DND-41 (cell line): ENCODE results near the gene EPHA8.

ENCODE experiments used
- ATAC-seq: fragments of 200-7000 bp; cut with Tn5 transposase; 3 replicates; pipeline ENCODE4 v1.9.1; 2021; ENCODE audit warnings: low read depth; ENCODE audit not compliant: insufficient read depth
- DNase-seq: peaks from one replicate; pipeline ENCODE4 v3.0.0-alpha.2; 2020
- H2AFZ ChIP-seq: 2 replicates; pipeline ENCODE4 v1.6.0; 2012; ENCODE audit warnings: low read depth, low read length
- H3K27ac ChIP-seq: 2 replicates; pipeline ENCODE4 v1.5.1; 2012; ENCODE audit warnings: low read length, inconsistent platforms
- H3K27me3 ChIP-seq: fragments of 200-600 bp; sonication (generic); 2 replicates; pipeline ENCODE4 v1.6.0; 2012; ENCODE audit warnings: low read length, mild to moderate bottlenecking, inconsistent platforms; ENCODE audit not compliant: insufficient read depth, poor library complexity
- H3K36me3 ChIP-seq: 2 replicates; pipeline ENCODE4 v1.5.1; 2012; ENCODE audit warnings: low read length, inconsistent platforms; ENCODE audit not compliant: insufficient read depth
- H3K4me1 ChIP-seq: 2 replicates; pipeline ENCODE4 v1.5.1; 2012; ENCODE audit warnings: mild to moderate bottlenecking, low read length; ENCODE audit not compliant: insufficient read depth
- H3K4me2 ChIP-seq: 2 replicates; pipeline ENCODE4 v1.6.0; 2012; ENCODE audit warnings: mild to moderate bottlenecking, moderate library complexity, low read length, inconsistent platforms; ENCODE audit not compliant: insufficient read depth
- H3K4me3 ChIP-seq, 2 experiments: fragments of 200-600 bp in 1 of 2; shearing (Covaris generic) in 1 of 2; 2 replicates each; pipeline ENCODE4 v1.5.1; 2012 to 2016; ENCODE audit warnings: inconsistent platforms in 2 of 2, low read length in 2 of 2, mild to moderate bottlenecking in 2 of 2, low read depth in 1 of 2, moderate library complexity in 1 of 2
- H3K79me2 ChIP-seq: 2 replicates; pipeline ENCODE4 v1.6.0; 2012; ENCODE audit warnings: low read length, inconsistent platforms; ENCODE audit not compliant: insufficient read depth
- H3K9ac ChIP-seq: 2 replicates; pipeline ENCODE4 v1.6.0; 2012; ENCODE audit warnings: low read depth, mild to moderate bottlenecking, inconsistent platforms, low read length, moderate library complexity
- H3K9me3 ChIP-seq: 2 replicates; pipeline ENCODE4 v1.5.1; 2012; ENCODE audit warnings: low read length, moderate library complexity, mild to moderate bottlenecking, inconsistent platforms; ENCODE audit not compliant: insufficient read depth, severe bottlenecking
- H4K20me1 ChIP-seq: 2 replicates; pipeline ENCODE4 v1.6.0; 2012; ENCODE audit warnings: low read length; ENCODE audit not compliant: insufficient read depth
- CTCF ChIP-seq: IDR thresholded peaks from 2 replicates; pipeline ENCODE4 v1.5.1; 2012; ENCODE audit warnings: borderline replicate concordance, low read length, moderate library complexity, mild to moderate bottlenecking; ENCODE audit not compliant: poor library complexity, severe bottlenecking; ENCODE audit errors: extremely low read depth
- EZH2 ChIP-seq: IDR thresholded peaks from 3 replicates; pipeline ENCODE4 v1.6.1; 2012; ENCODE audit warnings: borderline replicate concordance, low read depth, mild to moderate bottlenecking, moderate library complexity, low read length, inconsistent platforms; ENCODE audit not compliant: severe bottlenecking

Gene EPHA8

DNA sequence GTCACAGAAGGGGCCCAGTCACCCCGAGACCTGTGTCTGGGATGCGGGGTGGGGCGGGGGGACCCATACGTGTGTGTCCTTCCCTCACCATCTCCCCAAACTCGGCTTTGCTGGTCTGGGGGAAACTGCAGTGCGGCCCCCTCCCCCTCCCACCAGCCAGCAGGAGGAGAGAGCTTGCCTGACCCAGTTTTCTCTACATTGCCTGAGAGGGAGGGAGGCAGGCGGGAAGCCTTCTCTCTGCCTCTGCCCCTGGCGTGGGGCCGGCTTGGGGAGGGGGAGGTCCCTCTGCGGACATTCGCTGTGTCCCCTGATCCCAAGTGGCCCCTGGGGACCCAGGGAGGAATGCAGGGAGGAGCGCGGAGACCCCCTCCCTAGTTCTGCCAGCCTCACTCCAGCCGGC, 3.9 kb downstream of the EPHA8 start:
- no peak for ATAC-seq
- no peak for DNase-seq
- H4K20me1 ChIP-seq: no peaks in the 10 kb centered on the region; the same call in 1 of the 2 replicates
- H3K79me2 ChIP-seq: no peaks in the 10 kb centered on the region
- peaks cover 1% of the 10 kb centered on the region for H3K27me3 ChIP-seq
- no peak overlapping the region for H3K9ac ChIP-seq
- no peak overlapping the region for H3K4me2 ChIP-seq
- no peak overlapping the region for H2AFZ ChIP-seq
- H3K4me3 ChIP-seq: no peak overlapping the region
- no peak overlapping the region for H3K27ac ChIP-seq
- no peaks in the 10 kb centered on the region for H3K36me3 ChIP-seq
- no peak for TF ChIP-seq EZH2
- TF ChIP-seq CTCF: no peak
- no peaks in the 10 kb centered on the region for H3K4me1 ChIP-seq
- H3K9me3 ChIP-seq: no peaks in the 10 kb centered on the region

DNA sequence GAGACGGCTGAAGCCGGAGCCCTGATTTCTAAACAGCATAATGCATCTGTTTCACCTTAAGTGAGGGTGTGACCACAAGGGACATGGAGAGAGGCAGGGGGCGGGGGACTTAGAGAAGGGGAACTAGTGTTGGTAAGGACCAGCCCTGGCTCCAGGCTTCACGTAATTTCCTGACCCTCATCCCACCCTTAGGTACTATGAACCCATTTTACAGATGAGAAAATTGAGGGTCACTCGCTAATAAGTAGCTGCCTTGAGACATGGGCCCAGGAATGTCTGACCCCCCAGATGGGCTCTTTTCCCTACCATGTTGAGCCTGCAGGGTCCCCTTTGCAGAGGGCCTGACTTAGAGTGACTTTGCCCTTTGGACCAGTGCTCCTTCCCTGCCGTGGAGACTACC, 4.7 kb downstream of the EPHA8 start:
- Histone ChIP-seq H2AFZ (no peak overlapping the region), H3K27ac (no peak overlapping the region), H3K27me3 (no peaks in the 10 kb centered on the region), H3K4me3 (no peak overlapping the region), H3K9me3 (no peaks in the 10 kb centered on the region), H4K20me1 (no peaks in the 10 kb centered on the region; the same call in 1 of the 2 replicates), H3K36me3 (no peaks in the 10 kb centered on the region), H3K4me1 (no peaks in the 10 kb centered on the region), H3K9ac (no peak overlapping the region), H3K4me2 (no peak overlapping the region), H3K79me2 (no peaks in the 10 kb centered on the region)
- DNase-seq (no peak), ATAC-seq (no peak)
- TF ChIP-seq CTCF (no peak), EZH2 (no peak)

DNA sequence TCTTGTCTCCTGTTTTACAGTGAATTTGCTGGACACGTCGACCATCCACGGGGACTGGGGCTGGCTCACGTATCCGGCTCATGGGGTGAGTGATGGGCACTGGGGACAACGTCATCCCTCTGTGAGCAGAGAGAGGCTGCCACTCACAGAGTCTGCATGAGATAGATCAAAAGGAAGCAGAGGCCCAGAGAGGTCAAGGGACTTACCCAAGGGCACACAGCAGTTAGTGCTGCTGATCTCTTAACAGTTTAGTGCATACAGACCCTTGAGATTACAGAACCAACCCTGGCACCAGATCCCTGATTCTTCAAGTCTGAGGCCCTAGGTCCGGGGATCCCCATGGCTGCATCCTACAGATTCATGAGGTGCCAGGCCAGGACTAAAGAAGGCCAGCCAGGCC, 6.0 kb downstream of the EPHA8 start:
- Histone ChIP-seq H3K79me2 (no peaks in the 10 kb centered on the region), H3K4me2 (no peak overlapping the region), H4K20me1 (no peaks in the 10 kb centered on the region; the same call in 1 of the 2 replicates), H3K4me1 (no peaks in the 10 kb centered on the region), H2AFZ (no peak overlapping the region), H3K36me3 (no peaks in the 10 kb centered on the region), H3K27ac (no peak overlapping the region), H3K9ac (no peak overlapping the region), H3K4me3 (no peak overlapping the region), H3K9me3 (no peaks in the 10 kb centered on the region), H3K27me3 (no peaks in the 10 kb centered on the region)
- no peak for TF ChIP-seq EZH2
- TF ChIP-seq CTCF: no peak
- ATAC-seq (no peak), DNase-seq (no peak)
